ENCODE results near the gene DCUN1D3. TPM values are rescaled to one million over a fixed set of nuclear protein-coding genes. Genes with fewer than 3 reads are reported as not detected.

DCUN1D3 gene
- total and polyA plus RNA-seq, 3 donors from 2014 or later = 15.2 to 19.5 (median 16.5) TPM

GRCh38 chr16:20944861-20945574 is 44.9 kb upstream of the DCUN1D3 start:
- intact Hi-C loops (cut with DNase I; ENCODE audit: low total_unique reads) = no loop called here
- H3K27ac ChIP-seq = no peak overlapping the region
- H3K36me3 ChIP-seq (ENCODE audit: low read depth, missing control alignments) = no peaks in the 10 kb centered on the region
- no peak overlapping the region for H3K4me3 ChIP-seq
- H3K27me3 ChIP-seq = no peaks in the 10 kb centered on the region
- no peaks in the 10 kb centered on the region for H3K9me3 ChIP-seq
- no peak for TF ChIP-seq POLR2A (IDR thresholded peaks at IDR 0.05)
- TF ChIP-seq CTCF (IDR thresholded peaks at IDR 0.05) = no peak
- 79 to 85% methylated on average over 5 of the region's 5 CpGs for WGBS, 2 donors
- no peak for DNase-seq
- no peaks in the 10 kb centered on the region for H3K4me1 ChIP-seq

GRCh38 chr16:20942256-20942655 is 42.1 kb upstream of the DCUN1D3 start:
- H3K4me1 ChIP-seq = no peaks in the 10 kb centered on the region
- intact Hi-C loops (cut with DNase I; ENCODE audit: low total_unique reads) = no loop called here
- WGBS, 2 donors = 79 to 80% methylated on average over 4 of the region's 4 CpGs
- DNase-seq = no peak
- no peak overlapping the region for H3K27ac ChIP-seq
- TF ChIP-seq POLR2A (IDR thresholded peaks at IDR 0.05) (no peak), CTCF (IDR thresholded peaks at IDR 0.05) (no peak)
- H3K9me3 ChIP-seq = no peaks in the 10 kb centered on the region
- H3K27me3 ChIP-seq = no peaks in the 10 kb centered on the region
- H3K4me3 ChIP-seq = no peak overlapping the region
- no peaks in the 10 kb centered on the region for H3K36me3 ChIP-seq (ENCODE audit: low read depth, missing control alignments)

- Histone ChIP-seq H3K36me3 (ENCODE audit: low read depth, missing control alignments) (no peaks in the 10 kb centered on the region), H3K4me1 (no peaks in the 10 kb centered on the region), H3K27ac (no peak overlapping the region), H3K4me3 (no peak overlapping the region), H3K27me3 (no peaks in the 10 kb centered on the region), H3K9me3 (no peaks in the 10 kb centered on the region)
- no peak for DNase-seq
- intact Hi-C loops (cut with DNase I; ENCODE audit: low total_unique reads) = no loop called here
- TF ChIP-seq POLR2A (IDR thresholded peaks at IDR 0.05) = no peak
- TF ChIP-seq CTCF (IDR thresholded peaks at IDR 0.05) = no peak
- 92 to 93% methylated on average over 2 to 6 of the region's 6 CpGs for WGBS, 2 donors
Measured at GRCh38 chr16:20941636-20941926, 41.4 kb upstream of the DCUN1D3 start.

GRCh38 chr16:20940871-20941635 is 40.9 kb upstream of the DCUN1D3 start:
- Histone ChIP-seq H3K36me3 (ENCODE audit: low read depth, missing control alignments) (no peaks in the 10 kb centered on the region), H3K4me1 (no peaks in the 10 kb centered on the region), H3K27ac (no peak overlapping the region), H3K4me3 (no peak overlapping the region), H3K9me3 (no peaks in the 10 kb centered on the region), H3K27me3 (no peaks in the 10 kb centered on the region)
- DNase-seq = no peak
- intact Hi-C loops (cut with DNase I; ENCODE audit: low total_unique reads) = no loop called here
- TF ChIP-seq POLR2A (IDR thresholded peaks at IDR 0.05) (no peak), CTCF (IDR thresholded peaks at IDR 0.05) (no peak)
- 83% methylated on average over 6 of the region's 6 CpGs for WGBS, 2 donors

GRCh38 chr16:20939611-20940010 is 39.5 kb upstream of the DCUN1D3 start:
- no peak overlapping the region for H3K27ac ChIP-seq
- H3K36me3 ChIP-seq (ENCODE audit: low read depth, missing control alignments) = no peaks in the 10 kb centered on the region
- H3K27me3 ChIP-seq = no peaks in the 10 kb centered on the region
- H3K4me3 ChIP-seq = no peak overlapping the region
- H3K4me1 ChIP-seq = no peaks in the 10 kb centered on the region
- intact Hi-C loops (cut with DNase I; ENCODE audit: low total_unique reads) = no loop called here
- TF ChIP-seq POLR2A (IDR thresholded peaks at IDR 0.05) (no peak), CTCF (IDR thresholded peaks at IDR 0.05) (no peak)
- H3K9me3 ChIP-seq = no peaks in the 10 kb centered on the region
- DNase-seq = no peak

Measured in testis (tissue), 3 donors.